AG04450 (cell line): ENCODE results near the gene ESR2. TPM values are rescaled to one million over a fixed set of nuclear protein-coding genes. Genes with fewer than 3 reads are reported as not detected.
A peak's percentile ranks its signal among the peaks of the same experiment; 100 is the strongest.

Source experiments
- CTCF ChIA-PET: fragments of 300-600, 350-600 bp; formaldehyde crosslinking; extraction: SDS; loops from one replicate; lab custom pipeline; 2022; ENCODE audit warnings: antibody characterized with exemption, inconsistent platforms; lab: Charles Lee
- POLR2A ChIA-PET: fragments of 350-600 bp; formaldehyde crosslinking; extraction: SDS; loops from one replicate; lab custom pipeline; 2021; ENCODE audit warnings: antibody characterized with exemption, inconsistent platforms; lab: Yijun Ruan, JAX
- DNase-seq: peaks from one replicate; pipeline ENCODE4 v3.0.0-alpha.2; 2011; ENCODE audit warnings: low read depth, low spot score
- H3K27ac ChIP-seq: one replicate; pipeline ENCODE4 v1.5.1; 2012; ENCODE audit warnings: low read depth, low read length, control low read depth
- H3K27me3 ChIP-seq: one replicate; pipeline ENCODE4 v1.6.0; 2012; ENCODE audit warnings: low read length; ENCODE audit not compliant: control insufficient read depth, insufficient read depth
- H3K4me3 ChIP-seq: 2 replicates; pipeline ENCODE4 v1.5.1; 2011; ENCODE audit warnings: mild to moderate bottlenecking, low read depth, low read length, control low read depth
- H3K9me3 ChIP-seq: 2 replicates; pipeline ENCODE4 v1.5.1; 2012; ENCODE audit warnings: low read length; ENCODE audit not compliant: control insufficient read depth, insufficient read depth
- CTCF ChIP-seq: IDR thresholded peaks from 2 replicates; pipeline ENCODE4 v1.5.1; 2011; ENCODE audit warnings: low read depth, low read length, control low read depth, inconsistent platforms
- polyA plus RNA-seq: library from polyadenylated mRNA; depleted of rRNA; stranded (reverse); fragments of >200 nt; gene quantifications from 2 replicates; pipeline ENCODE4 v1.2.3, GENCODE V29; 2011; rRNA removed
- small RNA-seq: library from RNA; depleted of rRNA; stranded (forward); fragments of <200 nt; gene quantifications from one replicate; pipeline ENCODE3, GENCODE V24; 2012; ENCODE audit warnings: low read depth; ENCODE audit not compliant: insufficient read length

Gene ESR2
- polyA plus RNA-seq, 1 experiment: 0.04 TPM

- ChIA-PET POLR2A (no interaction called here), CTCF (interaction anchor here (0.7 to 3.2 kb wide), 2 partner anchors 268 to 573 kb away, joined by 10 to 13 read pairs; no protein-coding TSS in a partner anchor)
- TF ChIP-seq CTCF: no peak
- Histone ChIP-seq H3K27ac (no peak overlapping the region), H3K27me3 (no peaks in the 10 kb centered on the region), H3K4me3 (no peak overlapping the region), H3K9me3 (no peaks in the 10 kb centered on the region; the same call in 1 of the 2 replicates)
- DNase-seq: peak; percentile 24
Measured at GRCh38 chr14:64035143-64035542, 259.0 kb downstream of the ESR2 start.

Small RNA genes within 50 kb of the gene (small RNA-seq; reads per million reads assigned to genes)
- gene MIR548H1: not detected

Other genes starting within 250 kb of the ESR2 start
- 30.7 and 31.6 TPM in 2 replicates for gene MTHFD1, start 94.0 kb upstream of the ESR2 start, polyA plus RNA-seq
- gene AKAP5, start 171.1 kb upstream of the ESR2 start, polyA plus RNA-seq: 0.58 and 0.77 TPM in 2 replicates
- 6.3 and 7.3 TPM in 2 replicates for gene ZBTB25, start 209.5 kb upstream of the ESR2 start, polyA plus RNA-seq
- gene ZBTB1, start 210.4 kb upstream of the ESR2 start, polyA plus RNA-seq: 30.2 and 42.1 TPM in 2 replicates
- gene HSPA2, start 246.4 kb upstream of the ESR2 start, polyA plus RNA-seq: 18.2 and 21.4 TPM in 2 replicates